ENCODE results near the gene DDTL. TPM values are rescaled to one million over a fixed set of nuclear protein-coding genes. Genes with fewer than 3 reads are reported as not detected.
A peak's percentile ranks its signal among the peaks of the same experiment; 100 is the strongest.
"Not testable (repeated sequence)": the region's sequence is repeated elsewhere in the genome, so short reads cannot be mapped to it uniquely, and the experiment has no call there.

Gene DDTL
- 1 to 10 TPM in 2 of 4 donors, under 1 TPM in 1, not detected in 1; 0.67 to 9.9 (median 6.3) TPM for total RNA-seq

DNA sequence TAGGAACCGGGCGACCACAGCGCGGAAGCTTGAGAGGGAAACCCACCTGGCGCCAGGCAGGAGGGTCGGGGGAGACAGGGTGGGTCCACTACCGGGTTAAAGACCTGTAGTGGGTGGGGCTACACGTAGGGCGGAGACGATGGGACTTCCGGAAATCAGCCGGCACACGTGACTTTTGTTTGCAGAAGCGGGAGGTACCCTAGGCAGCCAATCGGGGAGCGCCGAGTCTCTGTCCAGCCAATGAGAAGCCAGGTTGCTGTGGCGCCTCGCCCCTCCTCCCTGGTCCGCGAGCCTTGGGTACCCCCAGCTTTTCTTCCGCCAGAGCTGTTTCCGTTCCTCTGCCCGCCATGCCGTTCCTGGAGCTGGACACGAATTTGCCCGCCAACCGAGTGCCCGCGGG lies at the start of gene DDTL:
Gene DDTL (plus strand): TSS at position 321 of the 400 bp plus-strand sequence. CDS start 27 bp downstream, at position 348.
- not testable (repeated sequence) for H3K4me3 ChIP-seq, H3K4me1 ChIP-seq, H3K27ac ChIP-seq, H3K9me3 ChIP-seq, DNase-seq, H3K27me3 ChIP-seq
- peaks cover 0 to 25% (median 0%) of the 10 kb centered on the region in 3 donors for H3K36me3 ChIP-seq

- H3K9me3 ChIP-seq, H3K27me3 ChIP-seq, H3K4me1 ChIP-seq, H3K4me3 ChIP-seq, DNase-seq, H3K36me3 ChIP-seq: not testable (repeated sequence)
- H3K27ac ChIP-seq = peak overlapping the region in 2 of 4 donors; percentile 57 to 63
These were observed 46.4 kb upstream of the DDTL start for GRCh38 chr22:23920267-23920611.

- H3K36me3 ChIP-seq = peaks cover 0 to 16% (median 3%) of the 10 kb centered on the region in 3 donors
- not testable (repeated sequence) for H3K9me3 ChIP-seq, H3K4me1 ChIP-seq, DNase-seq, H3K4me3 ChIP-seq, H3K27me3 ChIP-seq, H3K27ac ChIP-seq
These were observed 45.0 kb upstream of the DDTL start for GRCh38 chr22:23921586-23922201.

- Histone ChIP-seq H3K9me3 (peaks cover 0 to 6% (median 0%) of the 10 kb centered on the region in 4 donors), H3K27ac (no peak overlapping the region), H3K4me3 (no peak overlapping the region), H3K36me3 (peaks cover 0 to 16% (median 3%) of the 10 kb centered on the region in 3 donors), H3K4me1 (no peaks in the 10 kb centered on the region), H3K27me3 (no peaks in the 10 kb centered on the region)
- TF ChIP-seq CTCF (IDR thresholded peaks at IDR 0.05) (no peak), POLR2A (IDR thresholded peaks at IDR 0.05) (no peak)
- DNase-seq = no peak
These were observed 43.8 kb upstream of the DDTL start for GRCh38 chr22:23922921-23923320.

DNA sequence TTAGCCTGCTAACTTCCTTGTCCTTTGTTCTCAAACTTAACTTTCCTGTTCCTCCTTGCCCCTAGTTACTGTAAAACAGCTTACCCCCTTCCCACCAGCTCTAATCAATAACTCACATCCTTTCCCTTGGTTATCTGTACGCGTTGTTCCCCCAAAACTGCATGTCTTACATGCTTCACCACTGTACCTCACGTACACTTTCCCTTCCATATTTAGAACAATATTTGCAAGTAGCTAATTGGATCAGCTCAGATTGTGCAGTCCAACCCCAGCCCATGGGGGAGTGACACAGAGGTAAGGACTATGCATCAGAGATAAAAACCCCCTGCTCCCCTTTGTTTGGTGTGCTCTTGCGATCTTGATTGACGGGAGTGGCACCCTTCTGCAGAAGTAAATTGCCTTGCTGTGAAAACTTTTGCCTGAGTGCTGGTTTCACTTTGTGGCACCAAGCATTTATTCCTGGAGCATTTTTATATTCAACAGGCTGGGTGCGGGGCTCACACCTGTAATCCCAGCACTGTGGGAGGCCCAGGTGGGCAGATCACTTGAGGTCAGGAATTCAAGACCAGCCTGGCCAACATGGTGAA lies 41.6 kb upstream of the DDTL start:
- no peaks in the 10 kb centered on the region for H3K27me3 ChIP-seq
- H3K9me3 ChIP-seq = peaks cover 0 to 6% (median under 1%) of the 10 kb centered on the region in 4 donors
- H3K4me1 ChIP-seq = no peaks in the 10 kb centered on the region
- H3K4me3 ChIP-seq = no peak overlapping the region
- H3K27ac ChIP-seq = no peak overlapping the region
- no peak for TF ChIP-seq CTCF (IDR thresholded peaks at IDR 0.05)
- H3K36me3 ChIP-seq = peaks cover 0 to 16% (median 3%) of the 10 kb centered on the region in 3 donors
- no peak for DNase-seq

DNA sequence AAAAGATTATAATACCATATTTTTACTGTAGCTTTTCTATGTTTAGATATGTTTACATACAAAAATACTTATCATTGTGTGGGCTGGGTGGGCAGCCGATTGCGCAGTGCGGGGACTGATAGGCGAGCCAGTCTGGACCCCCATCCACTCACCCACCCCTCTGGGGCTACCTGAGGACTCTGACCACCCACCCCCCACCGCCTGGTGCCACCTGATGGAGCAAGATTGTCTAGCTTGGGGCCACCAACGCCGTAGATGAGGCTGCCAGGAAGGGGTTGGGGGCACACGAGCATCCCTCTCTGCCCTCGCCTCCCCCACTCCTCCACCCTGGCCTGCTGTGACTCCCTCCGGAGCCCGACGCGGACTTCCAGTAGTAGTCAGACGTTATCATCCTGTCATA lies 40.1 kb upstream of the DDTL start:
- H3K27ac ChIP-seq = no peak overlapping the region
- DNase-seq = no peak
- no peak for TF ChIP-seq POLR2A (IDR thresholded peaks at IDR 0.05)
- TF ChIP-seq CTCF (IDR thresholded peaks at IDR 0.05) = no peak
- peaks cover 0 to 16% (median 3%) of the 10 kb centered on the region in 3 donors for H3K36me3 ChIP-seq
- H3K9me3 ChIP-seq = peaks cover 0 to 6% (median 2%) of the 10 kb centered on the region in 4 donors
- no peak overlapping the region for H3K4me3 ChIP-seq
- no peaks in the 10 kb centered on the region for H3K27me3 ChIP-seq
- no peaks in the 10 kb centered on the region for H3K4me1 ChIP-seq

GRCh38 chr22:23938328-23939016 lies 28.2 kb upstream of the DDTL start:
- DNase-seq = no peak
- no peak overlapping the region for H3K4me3 ChIP-seq
- no peaks in the 10 kb centered on the region for H3K27me3 ChIP-seq
- no peaks in the 10 kb centered on the region for H3K4me1 ChIP-seq
- no peak overlapping the region for H3K27ac ChIP-seq
- H3K9me3 ChIP-seq = no peaks in the 10 kb centered on the region
- no peaks in the 10 kb centered on the region for H3K36me3 ChIP-seq
- TF ChIP-seq POLR2A (IDR thresholded peaks at IDR 0.05) (no peak), CTCF (IDR thresholded peaks at IDR 0.05) (no peak)
